Nephron progenitor cell (in vitro differentiated cells): ENCODE measurements around the gene CLDND2.
"Not testable (repeated sequence)": the region's sequence is repeated elsewhere in the genome, so short reads cannot be mapped to it uniquely, and the experiment has no call there.

Experiments
- DNase-seq: peaks from one replicate; pipeline ENCODE4 v3.0.0; 2021
- H3K27ac Mint-ChIP-seq: 2 replicates; pipeline ENCODE4 v1.8.0; 2021; ENCODE audit warnings: mild to moderate bottlenecking, moderate library complexity, mixed read lengths
- H3K27me3 Mint-ChIP-seq: 2 replicates; pipeline ENCODE4 v1.8.0; 2021; ENCODE audit warnings: mild to moderate bottlenecking, low read depth, mixed read lengths; ENCODE audit not compliant: poor library complexity
- H3K36me3 Mint-ChIP-seq: 2 replicates; pipeline ENCODE4 v1.8.0; 2021; ENCODE audit warnings: low read depth, mixed read lengths
- H3K4me1 Mint-ChIP-seq: 2 replicates; pipeline ENCODE4 v1.8.0; 2021; ENCODE audit warnings: mixed read lengths
- H3K4me3 Mint-ChIP-seq: 2 replicates; pipeline ENCODE4 v1.8.0; 2021; ENCODE audit warnings: mild to moderate bottlenecking, moderate library complexity, mixed read lengths
- H3K9me3 Mint-ChIP-seq: 2 replicates; pipeline ENCODE4 v1.8.0; 2021; ENCODE audit warnings: mild to moderate bottlenecking, moderate library complexity, mixed read lengths
- TF ChIP-seq, protein P1 (sequence below): fragments of 200-600 bp; sonication (generic); IDR thresholded peaks from 2 replicates; pipeline ENCODE4 v1.5.0; 2021; ENCODE audit warnings: antibody characterized with exemption

CLDND2 gene

DNA sequence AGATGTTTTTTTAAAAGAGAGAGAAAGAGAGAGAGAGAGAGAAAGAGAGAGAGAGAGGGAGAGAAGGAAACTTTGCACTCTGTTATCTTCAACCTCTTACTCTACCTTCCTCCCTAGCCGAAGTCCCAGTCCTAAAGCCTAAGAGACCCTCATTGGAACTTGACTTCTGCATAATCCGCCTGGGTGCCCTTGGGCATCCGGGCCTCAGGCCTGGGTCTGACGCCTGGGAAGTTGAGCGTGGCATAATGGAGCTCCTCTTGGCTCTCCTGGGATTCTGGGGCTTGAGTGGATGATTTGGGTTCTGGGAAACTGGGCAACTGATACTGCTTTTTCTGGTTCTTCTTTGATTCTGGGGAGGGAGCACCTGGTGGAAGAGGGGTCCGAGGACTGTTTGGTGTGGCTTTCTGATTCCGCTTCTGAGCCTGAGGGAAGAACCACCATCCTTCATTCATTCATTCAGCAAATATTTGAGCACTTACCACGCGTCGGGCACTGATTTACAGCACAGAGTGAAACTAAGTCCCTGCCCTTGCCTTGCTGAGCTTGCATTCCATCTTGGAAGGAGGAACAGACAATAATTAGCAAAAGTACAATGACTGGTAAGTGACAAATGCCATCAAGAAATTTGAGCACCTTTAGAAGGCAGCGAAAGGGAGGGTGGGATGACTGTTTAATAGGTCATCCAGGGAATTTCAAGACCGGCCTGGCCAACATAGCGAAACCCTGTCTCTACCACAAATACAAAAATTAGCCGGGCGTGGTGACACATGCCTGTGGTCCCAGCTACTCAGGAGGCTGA lies 42.3 kb upstream of the CLDND2 start:
- H3K27me3 Mint-ChIP-seq, result peaks cover 5% of the 10 kb centered on the region
- peaks cover 9% of the 10 kb centered on the region for H3K9me3 Mint-ChIP-seq
- no peak for DNase-seq
- peaks cover 3% of the 10 kb centered on the region for H3K36me3 Mint-ChIP-seq
- no peak overlapping the region for H3K4me3 Mint-ChIP-seq
- H3K4me1 Mint-ChIP-seq, result peaks cover 4% of the 10 kb centered on the region
- TF ChIP-seq, protein P1, sequence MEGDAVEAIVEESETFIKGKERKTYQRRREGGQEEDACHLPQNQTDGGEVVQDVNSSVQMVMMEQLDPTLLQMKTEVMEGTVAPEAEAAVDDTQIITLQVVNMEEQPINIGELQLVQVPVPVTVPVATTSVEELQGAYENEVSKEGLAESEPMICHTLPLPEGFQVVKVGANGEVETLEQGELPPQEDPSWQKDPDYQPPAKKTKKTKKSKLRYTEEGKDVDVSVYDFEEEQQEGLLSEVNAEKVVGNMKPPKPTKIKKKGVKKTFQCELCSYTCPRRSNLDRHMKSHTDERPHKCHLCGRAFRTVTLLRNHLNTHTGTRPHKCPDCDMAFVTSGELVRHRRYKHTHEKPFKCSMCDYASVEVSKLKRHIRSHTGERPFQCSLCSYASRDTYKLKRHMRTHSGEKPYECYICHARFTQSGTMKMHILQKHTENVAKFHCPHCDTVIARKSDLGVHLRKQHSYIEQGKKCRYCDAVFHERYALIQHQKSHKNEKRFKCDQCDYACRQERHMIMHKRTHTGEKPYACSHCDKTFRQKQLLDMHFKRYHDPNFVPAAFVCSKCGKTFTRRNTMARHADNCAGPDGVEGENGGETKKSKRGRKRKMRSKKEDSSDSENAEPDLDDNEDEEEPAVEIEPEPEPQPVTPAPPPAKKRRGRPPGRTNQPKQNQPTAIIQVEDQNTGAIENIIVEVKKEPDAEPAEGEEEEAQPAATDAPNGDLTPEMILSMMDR, result no peak
- peak overlapping the region; percentile 40 for H3K27ac Mint-ChIP-seq

DNA sequence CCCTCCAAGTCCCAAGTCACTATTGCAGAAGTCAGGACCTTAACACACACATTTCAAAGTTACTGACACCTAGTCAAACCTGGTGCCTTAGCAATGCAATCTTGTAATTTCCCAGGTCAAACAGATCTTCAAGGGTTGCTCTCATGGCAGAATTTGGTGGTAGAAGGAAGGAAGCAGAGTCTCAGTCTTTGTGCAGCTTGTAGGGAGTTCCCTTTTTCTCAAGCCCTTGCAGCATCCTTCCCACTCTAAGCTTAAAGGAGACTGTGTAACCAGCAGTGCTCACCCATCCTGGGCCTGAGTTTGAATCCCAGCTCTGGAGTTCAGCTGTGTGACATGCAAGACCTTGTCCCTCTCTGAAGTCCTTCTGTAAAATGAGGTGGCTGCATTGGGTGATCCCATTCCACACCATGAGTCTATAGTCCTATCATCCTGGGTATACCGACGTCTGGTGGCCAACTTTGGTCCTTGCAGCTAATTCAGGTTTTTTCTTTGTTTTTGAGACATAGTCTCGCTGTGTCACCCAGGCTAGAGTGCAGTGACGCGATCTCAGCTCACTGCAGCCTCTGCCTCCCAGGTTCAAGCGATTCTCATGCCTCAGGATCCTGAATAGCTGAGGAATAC lies 38.8 kb upstream of the CLDND2 start:
- TF ChIP-seq, protein P1, result peak; percentile 50
- Mint-ChIP-seq H3K4me1 (peaks cover 4% of the 10 kb centered on the region), H3K9me3 (peaks cover 37% of the 10 kb centered on the region), H3K4me3 (no peak overlapping the region), H3K36me3 (peaks cover 26% of the 10 kb centered on the region), H3K27me3 (peaks cover 6% of the 10 kb centered on the region), H3K27ac (peak overlapping the region; percentile 22)
- DNase-seq, result no peak

DNA sequence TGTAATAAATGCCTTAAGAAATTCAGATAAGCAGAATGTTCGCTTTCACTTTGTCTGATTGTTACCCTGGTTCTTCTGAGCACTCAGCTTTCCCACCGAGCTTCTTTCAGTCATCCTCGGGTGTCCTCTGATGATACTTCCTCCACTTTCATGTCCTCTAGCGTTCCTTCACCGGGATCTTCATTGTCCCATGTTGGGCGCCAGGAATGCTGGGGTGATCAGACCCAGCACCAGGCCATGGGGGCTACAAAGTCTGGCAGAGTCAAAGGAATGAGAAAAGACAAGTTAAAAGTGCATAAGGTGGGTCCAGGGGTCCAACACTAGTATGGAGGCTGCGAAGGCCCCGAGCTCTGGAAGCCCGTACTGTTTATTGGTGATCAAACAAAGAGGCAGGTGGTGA lies 33.3 kb upstream of the CLDND2 start:
- DNase-seq, result no peak
- TF ChIP-seq, protein P1, result no peak
- Mint-ChIP-seq H3K27me3 (peaks cover 6% of the 10 kb centered on the region), H3K9me3 (peaks cover 60% of the 10 kb centered on the region), H3K36me3 (peaks cover 51% of the 10 kb centered on the region), H3K27ac (no peak overlapping the region), H3K4me1 (peaks cover 13% of the 10 kb centered on the region), H3K4me3 (no peak overlapping the region)

DNA sequence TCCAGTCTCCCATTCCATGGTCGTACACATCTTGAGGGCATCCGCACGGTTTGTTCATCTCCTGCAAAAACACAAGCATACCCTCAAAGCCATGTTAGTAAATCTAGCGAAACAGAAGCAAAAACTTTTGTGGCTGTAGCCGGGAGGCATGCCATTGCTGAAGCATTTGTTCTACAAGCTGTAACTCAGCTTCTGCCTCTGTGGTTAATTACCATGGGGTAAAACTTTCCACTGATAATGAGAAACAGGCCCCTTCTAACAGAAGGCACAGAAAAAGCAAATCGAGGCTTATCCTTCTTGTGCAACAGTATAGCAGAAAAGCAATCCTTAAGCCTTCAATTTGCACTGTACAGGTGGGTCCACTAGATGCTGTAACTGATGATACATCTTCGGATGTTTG lies 31.1 kb upstream of the CLDND2 start:
- DNase-seq, H3K27me3 Mint-ChIP-seq, H3K4me3 Mint-ChIP-seq, H3K27ac Mint-ChIP-seq: not testable (repeated sequence)
- Mint-ChIP-seq H3K36me3 (peaks cover 42% of the 10 kb centered on the region), H3K4me1 (peaks cover 21% of the 10 kb centered on the region), H3K9me3 (peaks cover 49% of the 10 kb centered on the region)

DNA sequence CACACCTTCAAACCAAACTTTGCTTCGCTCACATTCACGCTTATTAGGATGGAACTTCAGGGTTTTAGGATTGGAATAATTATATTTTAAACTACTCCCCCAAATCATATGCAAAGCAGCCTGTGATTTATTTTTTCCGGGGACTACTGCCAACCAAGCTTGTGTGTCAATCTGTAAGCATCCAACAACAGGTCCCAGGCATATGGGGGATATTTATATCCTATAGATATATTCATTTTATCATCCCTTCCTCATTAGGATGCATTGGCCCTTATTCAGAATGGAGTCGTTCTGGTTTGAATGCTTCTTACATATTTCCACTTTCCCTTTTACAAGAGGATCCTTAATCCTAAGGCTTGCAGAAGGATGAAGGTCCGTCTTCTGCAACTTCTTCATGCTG lies 30.4 kb upstream of the CLDND2 start:
- H3K27me3 Mint-ChIP-seq, result peaks cover 6% of the 10 kb centered on the region
- TF ChIP-seq, protein P1, result no peak
- no peak overlapping the region for H3K4me3 Mint-ChIP-seq
- peaks cover 38% of the 10 kb centered on the region for H3K36me3 Mint-ChIP-seq
- DNase-seq, result no peak
- H3K4me1 Mint-ChIP-seq, result peaks cover 28% of the 10 kb centered on the region
- no peak overlapping the region for H3K27ac Mint-ChIP-seq
- peaks cover 44% of the 10 kb centered on the region for H3K9me3 Mint-ChIP-seq

DNA sequence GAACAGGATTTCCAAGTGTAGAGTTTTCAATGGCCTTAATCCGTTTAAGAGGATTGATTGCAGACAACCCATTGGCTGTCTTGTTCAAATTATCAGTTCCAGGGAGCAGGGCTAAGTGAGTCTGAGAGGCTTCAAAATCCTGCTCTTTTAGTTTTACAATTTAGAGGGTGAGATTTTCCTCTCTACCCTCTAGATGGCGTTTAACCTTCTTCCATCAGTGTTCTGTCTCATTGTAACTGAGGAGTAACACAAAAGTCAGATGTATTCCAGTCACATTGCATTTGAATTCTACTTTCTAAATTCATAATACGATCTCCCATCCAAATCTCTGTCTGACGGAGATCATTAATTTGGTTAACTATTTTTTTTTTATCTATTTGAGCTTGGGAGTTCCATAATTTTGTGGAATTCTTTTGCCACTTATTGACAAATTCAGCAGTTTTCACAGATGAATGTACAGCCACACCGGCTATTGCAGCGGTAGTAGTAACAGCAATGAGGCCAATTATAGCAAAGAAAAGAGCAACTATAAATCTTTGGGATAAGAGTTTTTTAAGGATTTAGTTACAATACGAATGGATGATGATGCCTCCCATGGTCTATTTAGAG lies 29.4 kb upstream of the CLDND2 start:
- Mint-ChIP-seq H3K4me3 (no peak overlapping the region), H3K36me3 (peaks cover 31% of the 10 kb centered on the region), H3K9me3 (peaks cover 34% of the 10 kb centered on the region), H3K27me3 (peaks cover 6% of the 10 kb centered on the region), H3K27ac (peak overlapping the region; percentile 46), H3K4me1 (peaks cover 34% of the 10 kb centered on the region)
- no peak for DNase-seq
- TF ChIP-seq, protein P1, result peak; percentile 43

GRCh38 chr19:51397453-51397852 lies 28.6 kb upstream of the CLDND2 start:
- not testable (repeated sequence) for H3K27ac Mint-ChIP-seq, H3K4me3 Mint-ChIP-seq, H3K27me3 Mint-ChIP-seq, DNase-seq
- Mint-ChIP-seq H3K9me3 (peaks cover 27% of the 10 kb centered on the region), H3K36me3 (peaks cover 23% of the 10 kb centered on the region), H3K4me1 (peaks cover 34% of the 10 kb centered on the region)
